ENCODE results near the gene OR2S2.

GRCh38 chr9:35962126-35962906 lies 4.4 kb upstream of the OR2S2 start:
- TF ChIP-seq SIN3A (IDR thresholded peaks at IDR 0.05; ENCODE audit: borderline replicate concordance, insufficient read depth, low read length) (no peak), POLR2AphosphoS5 (IDR thresholded peaks at IDR 0.05; ENCODE audit: low read depth, low read length) (no peak), REST (IDR thresholded peaks at IDR 0.05; ENCODE audit: insufficient read depth in 1 of 2, low read depth in 2 of 2, low read length in 2 of 2) (no peak), TAF1 (IDR thresholded peaks at IDR 0.05; ENCODE audit: borderline replicate concordance, insufficient read depth, low read length) (no peak)
